ENCODE measurements around the gene EEF2K. TPM values are rescaled to one million over a fixed set of nuclear protein-coding genes. Genes with fewer than 3 reads are reported as not detected.
"Not testable (repeated sequence)": the region's sequence is repeated elsewhere in the genome, so short reads cannot be mapped to it uniquely, and the experiment has no call there.

Gene EEF2K
- total RNA-seq, 1 experiment from 2014 or later = 31.0 TPM

DNA sequence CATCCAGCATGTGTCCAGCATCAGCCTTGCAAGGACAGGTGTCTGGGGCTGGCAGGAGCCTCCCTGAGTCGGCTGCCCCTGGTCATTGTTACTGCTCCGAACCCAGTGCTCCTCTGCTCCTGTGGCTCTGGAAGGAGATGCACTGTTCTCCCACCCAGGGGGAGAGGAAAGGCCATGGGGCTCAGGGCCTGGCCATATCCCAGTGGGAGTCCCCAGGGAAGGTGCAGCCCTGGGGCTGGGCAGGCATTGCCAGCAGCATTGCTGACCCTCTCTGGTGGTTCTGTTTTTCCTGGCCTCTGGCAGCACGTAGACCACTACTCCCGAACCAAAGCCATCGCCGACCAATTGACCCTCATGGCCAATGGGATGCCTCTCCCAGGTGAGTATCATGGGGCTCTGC lies 34.1 kb upstream of the EEF2K start:
- H3K79me2 ChIP-seq (ENCODE audit: insufficient read depth, low read length) = no peaks in the 10 kb centered on the region
- POLR2A ChIA-PET = no interaction called here
- DNase-seq (ENCODE audit: low read depth, low spot score) (no peak), ATAC-seq (no peak)
- no peaks in the 10 kb centered on the region for H3K36me3 ChIP-seq (ENCODE audit: control insufficient read depth in 1 of 2, insufficient read depth in 2 of 2, low read length in 2 of 2)
- intact Hi-C loops (cut with micrococcal nuclease) = no loop called here
- no peaks in the 10 kb centered on the region for H3K4me1 ChIP-seq (ENCODE audit: control insufficient read depth in 1 of 2, insufficient read depth in 2 of 2, low read length in 2 of 2)
- RAD21 ChIA-PET (ENCODE audit: low non-redundant PET in 1 of 2, low total read pairs in 2 of 2, uncharacterized antibody in 2 of 2, unreplicated experiment in 2 of 2) = no interaction called here
- CTCF ChIA-PET = no interaction called here
- H3K9me3 ChIP-seq (ENCODE audit: control insufficient read depth in 1 of 2, insufficient read depth in 1 of 2, low read depth in 1 of 2, low read length in 2 of 2) = no peaks in the 10 kb centered on the region; a peak in 1 of 4 replicates
- H3K9ac ChIP-seq (ENCODE audit: low read length) = no peak overlapping the region
- H3K27me3 ChIP-seq (ENCODE audit: insufficient read depth, low read length) = no peaks in the 10 kb centered on the region
- H4K20me1 ChIP-seq (ENCODE audit: insufficient read depth) = no peaks in the 10 kb centered on the region
- no TSS peak for BruUV-seq (replicated peaks)
- no peak overlapping the region for H3K4me3 ChIP-seq (replicated peaks in 1 of 2; ENCODE audit: low read depth in 1 of 2, low read length in 2 of 2)
- H3K4me2 ChIP-seq (ENCODE audit: low read length) = no peak overlapping the region
- TF ChIP-seq ELF1 (IDR thresholded peaks at IDR 0.05; ENCODE audit: borderline replicate concordance, low read depth) = no peak
- no peak for TF ChIP-seq SRF (IDR thresholded peaks at IDR 0.05; ENCODE audit: low read depth)
- TF ChIP-seq POLR2A (IDR thresholded peaks at IDR 0.05; ENCODE audit: borderline replicate concordance, extremely low read depth, insufficient read depth, insufficient read length) = no peak
- TF ChIP-seq SP1 (IDR thresholded peaks at IDR 0.05; ENCODE audit: low read depth) = no peak
- no peak for TF ChIP-seq ZNF274 (IDR thresholded peaks at IDR 0.05; ENCODE audit: low read depth, low read length)
- no peak overlapping the region for H2AFZ ChIP-seq (ENCODE audit: low read depth, low read length, poor library complexity, severe bottlenecking)
- H3K27ac ChIP-seq (ENCODE audit: low read depth, low read length) = no peak overlapping the region
- no peaks in the 10 kb centered on the region for H3K9me2 ChIP-seq (ENCODE audit: insufficient read depth)

DNA sequence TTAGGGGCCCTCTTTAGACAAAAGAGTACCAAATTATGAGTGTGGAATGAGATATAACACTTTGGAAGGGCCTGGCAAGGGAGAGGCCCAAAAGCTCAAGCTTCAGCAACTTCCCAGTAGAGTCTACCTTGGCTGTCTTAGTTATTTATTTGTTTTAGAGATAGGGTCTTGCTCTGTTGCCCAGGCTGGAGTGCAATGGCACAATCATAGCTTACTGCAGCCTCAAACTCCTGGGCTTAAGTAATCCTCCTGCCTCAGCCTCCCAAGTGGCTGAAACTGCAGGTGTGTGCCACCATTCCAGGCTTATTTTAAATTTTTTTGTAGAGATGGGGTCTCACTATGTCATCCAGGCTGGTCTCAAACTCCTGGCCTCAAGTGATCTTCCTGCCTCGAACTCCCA lies 33.4 kb upstream of the EEF2K start:
- RAD21 ChIA-PET (ENCODE audit: low non-redundant PET in 1 of 2, low total read pairs in 2 of 2, uncharacterized antibody in 2 of 2, unreplicated experiment in 2 of 2); CTCF ChIA-PET; ATAC-seq: not testable (repeated sequence)

More for the DNA sequence above, 33.4 kb upstream of the EEF2K start:
- H3K27me3 ChIP-seq (ENCODE audit: insufficient read depth, low read length); H3K9me3 ChIP-seq (ENCODE audit: control insufficient read depth in 1 of 2, insufficient read depth in 1 of 2, low read depth in 1 of 2, low read length in 2 of 2); intact Hi-C loops (cut with micrococcal nuclease); H3K79me2 ChIP-seq (ENCODE audit: insufficient read depth, low read length); H3K36me3 ChIP-seq (ENCODE audit: control insufficient read depth in 1 of 2, insufficient read depth in 2 of 2, low read length in 2 of 2); DNase-seq (ENCODE audit: low read depth, low spot score); H3K4me3 ChIP-seq (replicated peaks in 1 of 2; ENCODE audit: low read depth in 1 of 2, low read length in 2 of 2); H4K20me1 ChIP-seq (ENCODE audit: insufficient read depth); H2AFZ ChIP-seq (ENCODE audit: low read depth, low read length, poor library complexity, severe bottlenecking); BruUV-seq (replicated peaks); H3K4me1 ChIP-seq (ENCODE audit: control insufficient read depth in 1 of 2, insufficient read depth in 2 of 2, low read length in 2 of 2); H3K9ac ChIP-seq (ENCODE audit: low read length); H3K9me2 ChIP-seq (ENCODE audit: insufficient read depth); H3K27ac ChIP-seq (ENCODE audit: low read depth, low read length); H3K4me2 ChIP-seq (ENCODE audit: low read length): not testable (repeated sequence)
- POLR2A ChIA-PET = interaction anchor here (0.6 kb wide), 1 partner anchor 84 kb away, joined by 3 read pairs; no protein-coding TSS in a partner anchor
